AG04450 (cell line): ENCODE results near the gene NELFB. TPM values are rescaled to one million over a fixed set of nuclear protein-coding genes. Genes with fewer than 3 reads are reported as not detected.

Experiments
- CTCF ChIA-PET: fragments of 300-600, 350-600 bp; formaldehyde crosslinking; extraction: SDS; loops from one replicate; lab custom pipeline; 2022; ENCODE audit warnings: antibody characterized with exemption, inconsistent platforms; lab: Charles Lee
- POLR2A ChIA-PET: fragments of 350-600 bp; formaldehyde crosslinking; extraction: SDS; loops from one replicate; lab custom pipeline; 2021; ENCODE audit warnings: antibody characterized with exemption, inconsistent platforms; lab: Yijun Ruan, JAX
- DNase-seq: peaks from one replicate; pipeline ENCODE4 v3.0.0-alpha.2; 2011; ENCODE audit warnings: low read depth, low spot score
- H3K27ac ChIP-seq: one replicate; pipeline ENCODE4 v1.5.1; 2012; ENCODE audit warnings: low read depth, low read length, control low read depth
- H3K27me3 ChIP-seq: one replicate; pipeline ENCODE4 v1.6.0; 2012; ENCODE audit warnings: low read length; ENCODE audit not compliant: control insufficient read depth, insufficient read depth
- H3K4me3 ChIP-seq: 2 replicates; pipeline ENCODE4 v1.5.1; 2011; ENCODE audit warnings: mild to moderate bottlenecking, low read depth, low read length, control low read depth
- H3K9me3 ChIP-seq: 2 replicates; pipeline ENCODE4 v1.5.1; 2012; ENCODE audit warnings: low read length; ENCODE audit not compliant: control insufficient read depth, insufficient read depth
- polyA plus RNA-seq: library from polyadenylated mRNA; depleted of rRNA; stranded (reverse); fragments of >200 nt; gene quantifications from 2 replicates; pipeline ENCODE4 v1.2.3, GENCODE V29; 2011
- TF ChIP-seq, protein P1 (sequence below): IDR thresholded peaks from 2 replicates; pipeline ENCODE4 v1.5.1; 2011; ENCODE audit warnings: low read depth, low read length, control low read depth, inconsistent platforms

The NELFB gene
- polyA plus RNA-seq, 1 experiment = 27.1 TPM

- CTCF ChIA-PET = no interaction called here
Measured at GRCh38 chr9:137318602-137319001, 63.5 kb downstream of the NELFB start.

DNA sequence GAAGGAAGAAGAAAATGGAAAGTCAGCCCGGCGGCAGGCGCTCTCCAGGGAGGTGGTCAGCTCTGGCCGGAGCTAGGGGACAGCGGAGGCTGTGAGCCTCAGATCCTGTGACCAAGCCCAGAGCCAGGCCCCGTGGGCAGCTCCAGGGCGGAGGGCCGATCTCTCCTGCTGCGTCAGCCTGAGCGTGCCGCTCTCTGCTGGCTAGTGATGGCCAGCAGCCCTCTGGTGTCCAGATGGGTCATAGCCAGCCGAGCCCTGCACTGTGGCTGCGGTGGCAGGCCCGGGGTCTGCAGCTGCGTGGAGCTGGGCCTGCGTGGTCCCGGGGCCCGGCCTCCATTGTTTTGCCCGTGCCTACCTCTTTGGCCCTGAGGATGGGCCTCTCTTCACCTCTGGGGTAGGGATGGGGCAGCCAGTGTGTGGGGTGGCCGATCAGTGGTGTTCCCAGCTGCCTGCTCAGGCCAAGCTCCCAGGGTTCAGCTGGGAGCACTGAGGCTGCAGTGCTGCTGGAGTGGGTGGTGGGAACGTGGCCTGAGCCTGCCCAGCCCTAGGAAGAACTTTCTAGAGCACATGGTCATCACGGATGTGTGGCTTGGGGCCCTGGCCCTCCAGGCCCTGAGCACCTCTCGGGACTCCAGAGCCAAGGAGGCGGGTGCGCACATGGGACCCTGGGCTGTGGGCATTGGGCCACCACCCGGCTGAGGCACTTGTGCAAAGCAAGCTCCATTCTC, 64.0 kb downstream of the NELFB start:
- CTCF ChIA-PET = no interaction called here
- POLR2A ChIA-PET = no interaction called here

More at GRCh38 chr9:137318602-137319001, 63.5 kb downstream of the NELFB start:
- DNase-seq = no peak
- no peak overlapping the region for H3K4me3 ChIP-seq
- no peak overlapping the region for H3K27ac ChIP-seq
- TF ChIP-seq, protein P1, sequence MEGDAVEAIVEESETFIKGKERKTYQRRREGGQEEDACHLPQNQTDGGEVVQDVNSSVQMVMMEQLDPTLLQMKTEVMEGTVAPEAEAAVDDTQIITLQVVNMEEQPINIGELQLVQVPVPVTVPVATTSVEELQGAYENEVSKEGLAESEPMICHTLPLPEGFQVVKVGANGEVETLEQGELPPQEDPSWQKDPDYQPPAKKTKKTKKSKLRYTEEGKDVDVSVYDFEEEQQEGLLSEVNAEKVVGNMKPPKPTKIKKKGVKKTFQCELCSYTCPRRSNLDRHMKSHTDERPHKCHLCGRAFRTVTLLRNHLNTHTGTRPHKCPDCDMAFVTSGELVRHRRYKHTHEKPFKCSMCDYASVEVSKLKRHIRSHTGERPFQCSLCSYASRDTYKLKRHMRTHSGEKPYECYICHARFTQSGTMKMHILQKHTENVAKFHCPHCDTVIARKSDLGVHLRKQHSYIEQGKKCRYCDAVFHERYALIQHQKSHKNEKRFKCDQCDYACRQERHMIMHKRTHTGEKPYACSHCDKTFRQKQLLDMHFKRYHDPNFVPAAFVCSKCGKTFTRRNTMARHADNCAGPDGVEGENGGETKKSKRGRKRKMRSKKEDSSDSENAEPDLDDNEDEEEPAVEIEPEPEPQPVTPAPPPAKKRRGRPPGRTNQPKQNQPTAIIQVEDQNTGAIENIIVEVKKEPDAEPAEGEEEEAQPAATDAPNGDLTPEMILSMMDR = no peak
- POLR2A ChIA-PET = no interaction called here
- peaks cover 9% of the 10 kb centered on the region; the same call in 1 of the 2 replicates for H3K9me3 ChIP-seq
- H3K27me3 ChIP-seq = no peaks in the 10 kb centered on the region

DNA sequence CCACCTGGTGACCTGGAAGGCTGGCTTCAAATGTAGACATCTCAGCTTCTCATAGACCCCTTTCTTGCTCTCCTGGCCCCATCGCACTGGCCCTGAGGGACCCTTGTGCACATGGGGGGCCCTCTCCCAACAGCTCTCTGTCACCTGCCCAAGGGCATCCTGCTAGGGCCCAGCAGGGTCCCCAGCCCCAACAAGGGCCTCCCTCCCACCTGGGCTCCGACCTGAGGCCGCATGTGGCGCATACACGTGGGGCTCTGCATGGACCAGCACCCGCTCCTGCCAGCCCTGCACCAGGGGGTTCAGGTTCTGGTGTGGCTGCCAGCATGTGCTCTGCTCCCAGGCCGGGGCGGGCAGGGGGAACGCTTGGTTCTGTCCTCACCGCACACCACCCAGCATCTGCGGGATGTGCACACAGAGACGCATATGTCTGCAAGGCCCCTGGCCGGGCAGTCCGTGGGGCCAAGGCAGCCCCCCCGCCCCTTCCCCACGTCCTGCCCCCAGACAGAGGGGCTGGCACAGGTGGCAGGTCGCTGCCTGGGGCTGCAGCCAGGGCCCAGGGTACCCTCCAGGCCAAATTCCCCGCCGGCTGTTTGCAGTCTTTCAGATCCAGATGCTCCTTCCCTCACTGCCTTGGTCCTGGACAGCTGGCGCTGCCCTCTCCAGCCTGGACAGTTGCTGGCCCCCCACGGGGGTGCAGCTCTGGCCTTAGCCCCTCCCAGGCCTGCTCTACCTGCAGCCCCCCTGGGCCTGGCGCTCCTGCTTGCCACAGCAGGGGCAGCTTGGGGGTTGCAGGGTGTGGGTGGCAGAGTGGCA, 64.8 kb downstream of the NELFB start:
- Histone ChIP-seq H3K4me3 (no peak overlapping the region), H3K27me3 (no peaks in the 10 kb centered on the region), H3K27ac (no peak overlapping the region), H3K9me3 (peaks cover 9% of the 10 kb centered on the region; the same call in 1 of the 2 replicates)
- ChIA-PET POLR2A (no interaction called here), CTCF (no interaction called here)
- TF ChIP-seq, protein P1 = no peak
- no peak for DNase-seq

More for the DNA sequence above, 64.0 kb downstream of the NELFB start:
- TF ChIP-seq, protein P1 = no peak
- H3K9me3 ChIP-seq = peaks cover 9% of the 10 kb centered on the region; the same call in 1 of the 2 replicates
- H3K27me3 ChIP-seq = no peaks in the 10 kb centered on the region
- H3K27ac ChIP-seq = no peak overlapping the region
- no peak for DNase-seq
- H3K4me3 ChIP-seq = no peak overlapping the region

GRCh38 chr9:137320555-137321384, 65.6 kb downstream of the NELFB start:
- H3K4me3 ChIP-seq = no peak overlapping the region
- TF ChIP-seq, protein P1 = no peak
- ChIA-PET CTCF (no interaction called here), POLR2A (no interaction called here)
- DNase-seq = no peak
- peaks cover 9% of the 10 kb centered on the region; the same call in 1 of the 2 replicates for H3K9me3 ChIP-seq
- H3K27me3 ChIP-seq = no peaks in the 10 kb centered on the region
- no peak overlapping the region for H3K27ac ChIP-seq
